SK-MEL-5 (cell line): ENCODE measurements around the gene FLYWCH1. TPM values are rescaled to one million over a fixed set of nuclear protein-coding genes. Genes with fewer than 3 reads are reported as not detected.
A peak's percentile ranks its signal among the peaks of the same experiment; 100 is the strongest.

Experiments used
- DNase-seq: peaks from one replicate; pipeline ENCODE4 v3.0.0-alpha.2; 2016; ENCODE audit warnings: low read depth, low spot score
- in situ Hi-C: cut with HindIII; loops from 2 replicates; pipeline ENCODE4 v1.10.0; 2016; ENCODE audit warnings: low sequenced_read_pairs, high pct_unique_total_duplicates, low pct_unique_long_range_greater_than_20kb
- polyA plus RNA-seq, 2 experiments: library from polyadenylated mRNA; depleted of rRNA; stranded (reverse); fragments of >200 nt; gene quantifications; 2 replicates each; pipeline ENCODE4 v1.2.3, GENCODE V29; 2015
- total RNA-seq: library from RNA; depleted of rRNA; stranded (reverse); fragments of >200 nt; shearing (Covaris generic); gene quantifications from 2 replicates; pipeline ENCODE4 v1.2.3, GENCODE V29; 2014; rRNA removed

The FLYWCH1 gene
- 19.3 and 25.8 TPM in 2 replicates for total RNA-seq
- polyA plus RNA-seq (2015; cell fraction: cytosol; rRNA removed): 31.1 and 34.1 TPM in 2 replicates
- polyA plus RNA-seq (2015; cell fraction: nucleus; rRNA removed): 87.6 and 88.5 TPM in 2 replicates

GRCh38 chr16:2911638-2912329 is at the start of gene FLYWCH1:
Gene FLYWCH1, plus strand, starts transcription at chr16:2911931. Its CDS starts 17,755 bp downstream, at chr16:2929686.
- DNase-seq: peak; percentile 95
- in situ Hi-C loops: no loop called here

GRCh38 chr16:2865651-2866050 is 46.1 kb upstream of the FLYWCH1 start:
- DNase-seq: peak; percentile 13
- in situ Hi-C loops: no loop called here

GRCh38 chr16:2866431-2866830 is 45.3 kb upstream of the FLYWCH1 start:
- in situ Hi-C loops: no loop called here
- DNase-seq: no peak

GRCh38 chr16:2867661-2867986 is 44.1 kb upstream of the FLYWCH1 start:
- in situ Hi-C loops: no loop called here
- DNase-seq: no peak

- in situ Hi-C loops: no loop called here
- peak; percentile 93 for DNase-seq
Observed at GRCh38 chr16:2867987-2868789, 43.5 kb upstream of the FLYWCH1 start.

GRCh38 chr16:2871926-2872325 is 39.8 kb upstream of the FLYWCH1 start:
- in situ Hi-C loops: no loop called here
- DNase-seq: no peak

GRCh38 chr16:2874032-2874911 is 37.5 kb upstream of the FLYWCH1 start:
- in situ Hi-C loops: no loop called here
- DNase-seq: no peak

GRCh38 chr16:2874912-2875362 is 36.8 kb upstream of the FLYWCH1 start:
- in situ Hi-C loops: no loop called here
- DNase-seq: peak; percentile 77

- no peak for DNase-seq
- in situ Hi-C loops: no loop called here
Observed at GRCh38 chr16:2879854-2880508, 31.8 kb upstream of the FLYWCH1 start.

- DNase-seq: peak; percentile 29
- in situ Hi-C loops: no loop called here
Observed at GRCh38 chr16:2881783-2882649, 29.7 kb upstream of the FLYWCH1 start.

GRCh38 chr16:2882650-2883457 is 28.9 kb upstream of the FLYWCH1 start, which contains the start of gene FLYWCH2:
Gene FLYWCH2, plus strand, starts transcription at chr16:2883215. Its CDS starts 13,235 bp downstream, at chr16:2896450.
- DNase-seq: peak; percentile 98
- in situ Hi-C loops: no loop called here

GRCh38 chr16:2883458-2883908 is 28.2 kb upstream of the FLYWCH1 start:
- DNase-seq: no peak
- in situ Hi-C loops: no loop called here

GRCh38 chr16:2884041-2884451 is 27.7 kb upstream of the FLYWCH1 start:
- DNase-seq: no peak
- in situ Hi-C loops: no loop called here

- no peak for DNase-seq
- in situ Hi-C loops: no loop called here
Observed at GRCh38 chr16:2894231-2894630, 17.5 kb upstream of the FLYWCH1 start.

GRCh38 chr16:2895813-2896212 is 15.9 kb upstream of the FLYWCH1 start:
- DNase-seq: no peak
- in situ Hi-C loops: no loop called here
